HG03196 (cell line): ENCODE measurements around the gene RAB9A.
"Not testable (repeated sequence)": the region's sequence is repeated elsewhere in the genome, so short reads cannot be mapped to it uniquely, and the experiment has no call there.

ENCODE experiments used
- ATAC-seq: cut with Tn5 transposase; IDR thresholded peaks from one replicate; pipeline ENCODE4 v1.9.1; 2021; ENCODE audit not compliant: unreplicated experiment

Gene RAB9A

DNA sequence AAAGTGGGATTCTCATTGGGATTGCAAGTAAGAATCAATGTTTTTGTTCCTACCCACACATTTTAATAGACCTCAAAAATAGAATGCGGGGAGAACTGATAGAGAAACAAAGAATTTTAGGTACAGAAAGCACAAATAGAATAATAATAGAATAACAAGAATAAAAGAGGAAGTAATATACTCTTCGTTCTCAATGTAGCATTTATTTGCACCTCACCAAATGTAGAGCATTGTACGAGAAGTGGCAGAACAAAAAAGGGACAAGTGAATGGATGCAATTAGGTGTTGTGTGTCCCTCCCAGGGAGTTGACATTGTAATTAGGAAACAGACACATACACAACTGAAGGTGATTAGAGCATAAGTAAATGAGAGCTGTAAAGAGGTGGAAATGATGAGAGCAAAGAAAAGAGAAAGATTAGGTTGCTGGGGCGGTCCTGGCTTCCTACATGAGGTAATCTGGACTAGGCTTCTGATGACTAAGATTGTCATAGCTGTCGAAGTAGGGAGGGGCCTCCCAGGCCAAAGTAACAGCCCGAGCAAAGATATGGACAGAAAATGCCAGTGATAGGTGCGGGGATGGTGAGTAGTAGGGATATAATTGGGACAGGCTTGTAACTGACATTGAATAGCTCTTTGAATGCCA is 10.4 kb downstream of the RAB9A start:
- no peak for ATAC-seq

DNA sequence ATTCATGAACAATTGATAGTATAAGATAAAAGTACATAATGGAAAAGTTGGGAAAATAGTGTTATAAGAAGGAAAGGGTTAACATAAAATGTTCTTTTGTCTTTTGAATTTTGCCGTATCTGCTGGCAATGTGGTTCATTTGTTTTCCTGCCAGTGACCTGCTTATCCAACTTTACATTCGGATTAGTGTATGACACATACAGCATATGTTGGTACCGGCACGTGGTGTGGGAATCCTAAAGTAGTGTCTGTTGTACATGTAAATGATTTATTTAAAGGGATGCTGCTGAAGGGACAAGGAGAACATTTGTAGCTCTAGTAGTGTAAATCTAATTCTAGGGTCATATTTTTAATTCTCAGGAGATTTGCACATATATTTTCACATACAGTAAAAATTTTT is 11.5 kb downstream of the RAB9A start:
- no peak for ATAC-seq

DNA sequence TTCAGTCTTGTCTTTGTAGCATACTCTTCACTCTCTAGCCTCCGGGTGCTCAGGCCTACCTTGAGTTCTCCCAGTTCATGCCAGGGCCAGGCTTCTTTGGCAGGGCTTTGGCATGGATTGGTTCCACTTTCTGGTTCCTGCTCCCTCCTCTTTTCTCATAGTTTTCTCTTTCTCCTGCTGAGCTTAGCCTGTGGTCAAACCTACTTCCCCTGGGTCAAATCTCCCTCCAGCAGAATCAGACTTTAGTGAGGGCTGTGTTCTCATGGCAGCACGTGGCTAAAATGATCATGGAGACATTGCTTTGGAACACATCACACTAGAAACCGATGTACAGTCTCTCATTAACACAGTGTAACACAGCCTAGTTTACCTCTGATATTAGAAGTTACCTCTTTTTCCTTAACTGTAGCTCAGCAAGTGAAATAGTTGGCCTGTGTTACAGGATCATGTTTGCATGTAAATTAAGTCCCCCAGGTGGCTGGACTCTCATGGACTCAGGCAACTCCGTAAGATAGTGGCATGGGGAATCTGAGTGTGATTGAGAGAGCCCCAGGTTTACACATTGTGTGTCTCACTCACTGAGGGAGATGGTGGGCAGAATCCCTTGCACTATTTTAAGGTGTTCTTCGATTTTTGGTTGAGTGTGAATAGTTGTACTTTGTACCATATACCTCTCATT is 13.3 kb downstream of the RAB9A start:
- ATAC-seq = no peak

DNA sequence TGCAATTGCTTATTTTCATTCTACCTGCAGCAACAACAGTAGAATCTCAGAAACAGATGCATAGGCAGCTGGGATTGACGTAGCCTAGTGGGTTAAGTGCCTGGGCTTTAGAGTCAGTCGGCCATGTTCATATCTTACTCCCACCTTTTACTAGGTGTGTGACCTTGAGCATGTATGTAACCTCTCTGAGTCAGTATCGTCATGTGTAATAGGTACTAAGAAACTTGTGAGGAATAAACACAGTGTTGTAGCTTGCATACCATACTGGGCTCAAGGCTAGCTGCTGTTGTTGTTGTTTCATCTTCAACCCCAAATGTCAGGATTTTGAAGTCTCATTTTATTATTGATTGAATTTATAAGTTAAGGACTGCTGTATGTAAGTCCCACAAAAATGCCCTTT is 14.2 kb downstream of the RAB9A start:
- no peak for ATAC-seq

DNA sequence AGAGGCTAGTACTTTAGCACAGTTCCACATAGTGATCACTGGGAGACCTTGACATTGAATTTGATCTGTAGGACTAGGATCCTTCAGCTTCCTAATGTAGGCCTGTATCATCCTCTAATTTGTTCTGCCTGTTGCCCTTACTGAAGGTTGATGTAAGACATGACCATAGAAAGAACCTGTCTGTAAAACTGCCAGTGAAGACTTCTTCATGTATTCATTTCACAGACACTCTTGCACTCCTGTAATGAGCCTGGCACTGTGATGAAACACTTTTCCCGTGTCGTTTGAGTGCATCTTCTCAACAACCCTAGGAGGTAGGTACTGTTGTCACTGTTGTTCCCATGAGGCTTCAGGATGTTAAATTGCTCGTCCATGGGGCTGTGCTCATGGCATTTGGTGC is 14.7 kb downstream of the RAB9A start:
- no peak for ATAC-seq

DNA sequence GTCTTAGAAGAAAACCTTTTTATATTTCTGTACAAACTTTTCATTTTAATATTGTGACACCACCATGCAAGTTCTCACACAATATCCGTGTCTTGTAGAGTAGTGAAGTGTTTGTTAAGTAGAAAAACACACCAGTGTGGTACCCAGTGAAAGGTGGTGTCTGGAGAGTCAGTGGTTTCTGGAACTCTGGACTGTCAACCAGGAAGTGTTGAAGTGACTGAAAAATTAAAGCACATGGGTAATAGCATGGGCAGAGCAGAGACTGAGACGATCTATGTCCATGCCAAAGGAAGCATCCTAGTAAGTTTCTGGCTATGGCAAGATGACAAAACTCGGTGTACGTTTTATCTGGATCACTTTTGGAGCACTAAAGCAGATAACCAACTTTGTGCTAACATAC is 22.2 kb downstream of the RAB9A start:
- ATAC-seq = no peak

DNA sequence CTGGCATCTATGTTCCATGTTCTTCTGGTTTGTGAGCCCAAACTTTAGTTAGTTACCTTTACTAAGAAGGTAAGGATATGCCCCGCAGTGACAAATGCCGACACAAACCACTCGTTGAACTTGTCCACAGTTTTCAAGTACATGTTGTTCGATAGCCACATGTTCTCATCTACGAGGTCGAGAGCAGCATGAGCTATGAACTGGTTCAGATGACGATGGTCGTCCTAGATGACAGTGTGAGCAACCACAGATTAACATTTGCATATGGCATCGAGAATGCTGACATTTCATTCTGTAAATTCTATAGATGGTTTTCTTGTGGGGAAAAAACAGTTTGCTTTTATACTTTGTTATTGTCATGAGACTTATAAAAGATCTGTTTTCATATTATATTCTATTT is 27.5 kb downstream of the RAB9A start:
- ATAC-seq = no peak

DNA sequence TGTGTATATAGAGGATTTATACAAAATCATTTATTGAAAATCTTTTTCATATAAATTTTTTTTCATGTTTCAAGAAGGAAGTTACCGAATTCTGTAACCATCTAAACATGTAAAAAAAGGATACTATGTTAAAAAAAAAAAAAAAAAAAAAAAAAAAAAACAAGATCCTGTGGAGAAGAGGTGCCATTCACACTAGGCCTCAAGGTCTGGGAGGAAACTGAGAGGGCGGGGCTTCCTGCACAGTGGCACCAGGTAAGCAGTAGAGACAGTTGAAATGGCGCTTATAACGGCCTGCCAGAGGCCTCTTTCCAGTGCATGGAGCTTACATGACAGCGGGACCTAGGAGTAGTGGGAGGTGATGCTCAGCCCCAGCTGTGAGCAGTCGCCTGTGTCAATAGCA is 28.0 kb downstream of the RAB9A start:
- ATAC-seq = no peak

DNA sequence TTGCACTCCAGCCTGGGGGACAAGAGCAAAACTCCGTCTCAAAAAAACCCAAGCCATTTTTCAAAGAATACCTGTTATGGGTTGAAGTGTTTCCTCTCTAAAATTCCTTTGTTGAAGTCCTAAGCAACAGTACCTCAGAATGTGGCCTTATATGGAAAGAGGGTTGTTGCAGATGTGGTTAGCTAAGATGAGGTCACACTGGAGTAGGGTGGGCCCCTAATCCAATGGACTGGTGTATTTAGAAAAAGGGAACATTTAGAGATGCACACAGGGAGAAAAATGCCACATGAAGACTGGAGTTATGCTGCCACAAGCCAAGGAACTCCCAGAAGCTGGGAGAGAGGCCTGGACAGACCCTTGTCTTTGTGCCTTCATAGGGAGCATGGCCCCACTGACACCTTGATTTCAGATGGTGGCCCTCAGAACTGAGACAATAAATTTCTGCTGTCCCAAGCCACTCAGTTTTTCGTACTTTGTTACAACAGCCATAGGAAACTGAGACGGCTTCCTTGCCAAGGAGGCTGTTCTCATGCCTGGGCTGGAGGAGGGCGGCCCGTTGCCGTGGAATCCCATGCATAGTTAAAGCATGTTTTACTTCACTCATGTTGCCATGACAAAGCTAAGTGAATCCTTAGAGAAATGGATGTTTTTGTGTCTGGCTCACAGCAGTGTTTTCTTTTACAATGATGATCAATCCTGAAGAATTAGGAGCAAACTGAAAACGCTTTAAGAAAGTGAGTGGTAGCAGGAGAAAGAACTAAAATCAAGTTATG is 29.0 kb downstream of the RAB9A start:
- ATAC-seq = no peak

DNA sequence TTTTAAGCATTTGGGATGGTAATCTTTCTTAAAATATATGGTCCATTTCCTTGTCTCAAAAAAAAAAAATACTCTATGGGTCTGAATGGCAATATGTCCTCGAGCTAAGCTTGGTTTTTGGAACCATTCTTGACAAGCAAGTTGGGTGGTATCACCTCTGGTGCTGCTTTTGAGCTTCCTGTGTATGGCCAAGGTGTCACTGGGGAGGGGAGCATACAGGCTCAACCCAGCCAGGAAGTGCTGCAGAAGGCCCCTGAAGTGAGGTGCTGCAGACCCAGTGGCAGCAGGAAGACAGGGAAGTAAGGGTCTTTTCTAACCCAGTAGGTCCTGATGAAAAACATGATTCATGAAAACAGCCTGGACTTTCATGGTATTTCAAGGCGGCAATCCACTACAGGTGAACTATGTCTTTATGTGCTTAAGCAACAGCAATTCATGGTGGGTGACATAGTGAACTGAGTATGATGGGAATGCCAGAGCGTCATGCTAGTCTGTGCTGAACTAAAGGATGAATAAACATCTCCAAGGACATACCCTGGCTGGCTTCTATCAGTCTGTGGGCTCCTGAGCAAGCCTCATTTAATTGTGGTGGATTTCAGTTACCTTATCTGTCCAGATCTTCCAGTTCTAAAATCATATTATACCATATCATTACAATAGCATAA is 30.4 kb downstream of the RAB9A start:
- no peak for ATAC-seq

DNA sequence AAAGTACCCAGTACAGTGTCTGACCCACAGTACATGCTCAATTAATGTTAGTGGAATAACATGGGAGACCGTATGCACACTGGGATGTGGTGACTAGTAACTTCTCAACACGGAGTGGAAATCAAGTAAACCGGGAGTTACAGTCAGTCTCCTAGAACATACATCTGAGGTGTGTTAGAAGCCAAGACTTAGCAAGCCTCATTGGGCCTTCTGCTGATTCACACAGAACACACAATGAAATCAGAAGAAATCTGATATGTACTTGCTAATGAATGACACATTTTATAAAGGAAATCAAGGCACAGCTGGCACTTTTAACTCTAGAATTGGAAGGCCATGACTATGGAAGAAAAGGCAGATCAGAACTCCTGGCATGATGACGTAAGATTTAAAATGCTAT is 32.4 kb downstream of the RAB9A start:
- ATAC-seq = no peak

DNA sequence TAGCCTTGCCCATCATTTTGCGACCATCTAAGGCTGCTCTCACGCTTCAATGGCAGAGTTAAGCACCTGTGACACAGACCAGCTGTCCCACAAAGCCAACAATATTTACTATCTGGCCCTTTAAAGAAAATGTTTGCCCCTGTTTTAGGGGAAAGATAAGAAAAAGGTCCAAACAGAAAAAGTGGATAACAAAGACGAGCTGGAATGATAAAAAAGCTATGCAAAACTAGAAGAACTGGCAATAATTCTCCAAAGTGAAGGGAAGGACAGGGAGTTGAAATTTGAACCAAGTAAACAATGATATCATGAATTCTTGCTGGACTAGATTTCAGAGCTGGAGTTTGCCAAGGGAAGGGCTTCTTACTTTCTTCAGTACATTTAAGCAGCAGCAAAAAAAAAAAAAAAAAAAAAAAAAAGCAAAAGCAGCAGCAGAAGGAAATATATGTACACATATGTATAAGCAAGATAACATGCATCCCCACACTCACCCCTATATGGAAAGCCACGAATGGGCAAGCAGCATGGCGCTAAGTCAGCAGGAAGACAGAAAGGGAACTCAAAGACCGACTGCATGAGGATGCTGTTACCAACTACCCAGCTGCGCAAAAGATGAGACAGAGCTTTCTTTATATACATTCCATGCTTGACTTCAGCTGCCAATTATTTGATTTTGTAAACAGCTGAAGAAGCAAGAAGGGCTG is 33.0 kb downstream of the RAB9A start:
- ATAC-seq = no peak

DNA sequence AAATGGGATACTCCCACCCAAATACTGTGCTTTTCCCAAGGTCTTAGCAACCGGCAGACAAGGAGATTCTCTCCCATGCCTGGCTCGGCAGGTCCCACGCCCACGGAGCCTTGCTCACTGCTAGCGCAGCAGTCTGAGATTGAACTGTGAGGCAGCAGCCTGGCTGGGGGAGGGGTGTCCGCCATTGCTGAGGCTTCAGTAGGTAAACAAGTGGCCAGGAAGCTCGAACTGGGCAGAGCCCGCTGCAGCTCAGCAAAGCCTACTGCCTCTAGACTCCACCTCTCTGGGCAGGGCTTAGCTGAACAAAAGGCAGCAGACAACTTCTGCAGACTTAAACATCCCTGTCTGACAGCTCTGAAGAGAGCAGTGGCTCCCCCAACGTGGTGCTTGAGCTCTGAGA is 36.0 kb downstream of the RAB9A start:
- ATAC-seq = not testable (repeated sequence)

DNA sequence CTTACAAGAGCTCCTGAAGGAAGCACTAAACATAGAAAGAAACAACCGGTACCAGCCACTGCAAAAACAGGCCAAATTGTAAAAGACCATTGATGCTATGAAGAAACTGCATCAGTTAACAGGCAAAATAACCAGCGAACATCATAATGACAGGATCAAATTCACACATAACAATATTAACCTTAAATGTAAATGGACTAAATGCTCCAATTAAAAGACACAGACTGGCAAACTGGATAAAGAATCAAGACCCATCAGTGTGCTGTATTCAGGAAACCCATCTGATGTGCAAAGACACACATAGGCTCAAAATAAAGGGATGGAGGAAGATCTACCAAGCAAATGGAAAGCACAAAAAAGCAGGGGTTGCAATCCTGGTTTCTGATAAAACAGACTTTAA is 37.7 kb downstream of the RAB9A start:
- not testable (repeated sequence) for ATAC-seq

DNA sequence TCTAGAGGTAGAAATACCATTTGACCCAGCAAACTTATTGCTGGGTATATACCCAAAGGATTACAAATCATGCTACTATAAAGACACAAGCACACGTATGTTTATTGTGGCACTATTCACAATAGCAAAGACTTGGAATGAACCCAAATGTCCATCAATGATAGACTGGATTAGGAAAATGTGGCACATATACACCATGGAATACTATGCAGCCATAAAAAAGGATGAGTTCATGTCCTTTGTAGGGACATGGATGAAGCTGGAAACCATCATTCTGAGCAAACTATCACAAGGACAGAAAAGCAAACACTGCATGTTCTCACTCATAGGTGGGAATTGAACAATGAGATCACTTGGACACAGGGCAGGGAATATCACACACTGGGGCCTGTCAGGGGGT is 41.6 kb downstream of the RAB9A start:
- not testable (repeated sequence) for ATAC-seq

DNA sequence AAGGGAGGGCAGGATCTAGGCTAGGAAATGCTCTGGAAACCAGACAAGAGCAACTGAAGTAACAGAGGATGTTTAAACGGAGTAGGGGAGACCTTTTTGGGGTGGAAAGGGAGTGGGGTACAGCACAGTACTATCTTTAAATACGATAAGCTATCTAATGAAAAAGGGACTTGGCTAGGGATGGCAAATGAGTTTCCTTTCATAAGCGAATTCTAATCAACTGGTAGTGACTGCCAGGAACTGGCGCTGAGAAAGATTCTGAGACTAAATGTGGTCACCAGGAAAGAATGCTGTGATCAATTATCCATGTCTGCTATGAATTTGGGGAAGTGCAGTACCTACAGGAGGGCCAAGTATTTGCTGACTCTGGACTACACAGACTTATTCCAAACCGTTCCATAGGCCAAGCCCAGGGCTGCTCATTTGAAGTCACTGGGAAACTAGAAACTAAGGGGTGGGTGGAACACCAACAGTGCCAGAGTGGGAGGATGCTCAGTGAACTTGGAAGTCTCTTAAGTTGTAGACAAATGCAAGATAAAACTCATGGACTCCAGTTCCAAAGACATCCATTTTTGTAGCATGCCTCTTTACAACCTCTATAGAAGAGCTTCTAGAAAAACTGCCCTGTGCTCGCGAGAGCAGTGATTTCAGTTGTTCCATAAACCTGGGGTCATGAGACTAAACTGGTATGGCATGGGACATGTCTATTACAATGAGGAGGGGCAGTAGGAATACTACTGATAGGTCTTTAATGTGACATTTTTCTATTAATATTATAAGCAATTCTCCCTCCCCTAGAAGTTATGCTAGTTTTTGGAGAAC is 43.5 kb downstream of the RAB9A start:
- ATAC-seq = no peak

DNA sequence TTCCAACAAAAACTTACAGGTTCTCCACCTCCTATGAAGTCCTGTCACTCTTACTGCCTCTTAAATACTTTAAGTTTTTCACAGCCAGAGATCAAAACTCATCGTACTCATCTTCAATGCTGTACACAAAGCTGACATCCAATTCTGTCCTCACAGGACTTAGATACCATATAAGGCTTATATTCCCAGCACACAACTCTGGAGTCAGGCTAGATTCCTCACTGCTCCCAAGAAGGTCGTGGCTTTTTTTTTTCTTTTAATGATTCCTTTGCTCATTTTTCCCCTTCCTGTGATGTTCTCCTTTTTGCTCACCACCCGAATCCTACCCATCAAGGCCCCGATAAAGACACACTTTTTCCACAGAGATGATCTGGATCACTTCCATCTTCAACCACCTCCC is 44.6 kb downstream of the RAB9A start:
- ATAC-seq = no peak

DNA sequence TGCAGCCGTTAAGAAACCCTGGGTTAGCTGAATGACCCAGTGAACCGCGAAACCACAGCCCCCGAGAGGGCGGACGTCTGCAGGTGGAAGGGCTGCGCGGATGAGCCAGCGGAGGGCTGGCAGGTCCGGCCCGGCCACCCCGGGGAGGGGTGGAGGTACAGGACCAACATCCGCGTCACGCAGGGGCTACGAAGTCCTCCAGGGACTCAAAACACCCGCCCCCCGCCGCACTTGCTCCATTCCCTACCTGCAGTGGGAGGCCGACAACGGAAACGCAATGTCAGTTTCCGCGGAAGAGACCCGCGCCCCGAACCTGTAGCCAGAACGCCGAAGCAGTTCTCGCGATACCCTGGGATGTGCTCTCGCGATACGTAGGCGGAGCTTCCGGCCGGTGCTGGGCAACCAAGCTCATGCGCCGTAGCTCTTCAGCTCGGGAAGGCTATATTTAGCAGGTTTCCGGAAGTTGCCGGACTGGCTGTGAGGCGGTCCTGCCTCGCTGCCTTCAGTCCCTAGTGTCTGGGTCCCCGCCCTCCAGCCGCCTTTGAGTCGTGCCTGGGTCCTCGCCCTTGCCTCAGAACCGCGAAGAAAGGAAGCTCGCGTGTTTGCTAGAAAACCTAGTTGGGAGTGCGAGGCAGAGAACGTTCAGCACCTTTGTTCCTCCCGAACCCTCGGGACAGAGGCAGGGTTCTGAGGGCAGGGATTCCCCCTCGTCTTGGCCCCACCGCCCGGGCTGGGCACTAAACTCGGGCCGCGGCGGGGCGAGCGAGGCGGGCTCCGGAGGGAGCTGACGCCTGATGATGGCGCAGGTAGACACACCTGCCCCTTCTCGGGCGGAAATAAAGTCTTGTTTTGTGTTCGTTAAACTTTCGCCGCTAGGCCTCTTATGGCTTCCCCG is 45.6 kb downstream of the RAB9A start, which contains the start of the genes OFD1 and TRAPPC2:
Gene OFD1 (plus strand): TSS at position 471 of the 895 bp plus-strand sequence. CDS start 324 bp downstream, at position 795.
Gene TRAPPC2 (minus strand): TSS at position 343 of the 895 bp plus-strand sequence. CDS start 14,657 bp downstream, outside the sequence.
- peak; percentile 90 for ATAC-seq

DNA sequence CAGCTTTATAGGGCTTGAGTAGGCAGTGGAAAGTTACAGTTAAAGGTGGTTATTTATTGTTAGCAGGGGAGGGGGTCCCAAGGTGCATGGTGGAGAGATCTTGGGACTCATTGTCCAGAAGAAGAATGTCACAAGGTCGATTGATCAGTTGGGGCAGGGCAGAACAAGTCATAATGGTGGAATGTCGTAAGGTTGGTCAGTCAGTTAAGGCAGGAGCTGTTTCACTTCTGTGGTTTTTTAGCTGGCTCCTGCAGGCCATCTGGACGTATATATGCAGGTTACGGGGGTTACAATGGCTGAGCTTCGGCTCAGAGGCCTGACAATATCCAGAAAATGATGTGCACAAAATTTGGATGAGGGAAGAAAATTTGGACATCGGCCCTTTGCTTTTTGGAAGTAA is 52.8 kb downstream of the RAB9A start:
- ATAC-seq = no peak
